ENCODE results near the gene CCT5. TPM values are rescaled to one million over a fixed set of nuclear protein-coding genes. Genes with fewer than 3 reads are reported as not detected.
"Not testable (repeated sequence)": the region's sequence is repeated elsewhere in the genome, so short reads cannot be mapped to it uniquely, and the experiment has no call there.

The CCT5 gene
- total RNA-seq, 2 experiments from 2014 or later: 360 to 375 TPM

- POLR2A ChIA-PET: no interaction called here
- no peaks in the 10 kb centered on the region for H3K36me3 Mint-ChIP-seq
- peaks cover 21% of the 10 kb centered on the region for H3K4me1 Mint-ChIP-seq (ENCODE audit: low read depth)
- H3K4me3 Mint-ChIP-seq: no peak overlapping the region
- no peak for DNase-seq
- CTCF ChIA-PET: interaction anchor here (1.2 kb wide), 1 partner anchor 347 kb away, joined by 3 read pairs; no protein-coding TSS in a partner anchor
- H3K27me3 Mint-ChIP-seq: no peaks in the 10 kb centered on the region
- H3K27ac Mint-ChIP-seq: no peak overlapping the region
- H3K9me3 Mint-ChIP-seq: no peaks in the 10 kb centered on the region
- intact Hi-C loops (cut with micrococcal nuclease): no loop called here
Measured at GRCh38 chr5:10279925-10280720, 30.0 kb downstream of the CCT5 start.

GRCh38 chr5:10283927-10284635 is 34.0 kb downstream of the CCT5 start:
- Mint-ChIP-seq H3K4me1 (ENCODE audit: low read depth) (peaks cover 18% of the 10 kb centered on the region), H3K36me3 (no peaks in the 10 kb centered on the region), H3K4me3 (no peak overlapping the region), H3K27me3 (no peaks in the 10 kb centered on the region), H3K9me3 (no peaks in the 10 kb centered on the region), H3K27ac (peak overlapping the region; percentile 13)
- intact Hi-C loops (cut with micrococcal nuclease): loop anchor here (1.0 to 2.0 kb wide), 6 partner anchors 69 to 405 kb away; partner anchors contain the start of genes MARCHF6 and ROPN1L
- ChIA-PET POLR2A (interaction anchor here (0.8 to 1.1 kb wide), 2 partner anchors 69 to 71 kb away, joined by 4 to 9 read pairs; partner anchors contain the start of gene MARCHF6), CTCF (interaction anchor here (0.7 to 2.9 kb wide), 29 partner anchors 8 to 405 kb away, joined by 3 to 22 read pairs (median 5); partner anchors contain the start of genes ATPSCKMT, CMBL, MARCHF6 and ROPN1L)
- DNase-seq: peak; percentile 87

- POLR2A ChIA-PET, H3K4me3 Mint-ChIP-seq, H3K36me3 Mint-ChIP-seq, H3K27me3 Mint-ChIP-seq, DNase-seq, H3K9me3 Mint-ChIP-seq, H3K27ac Mint-ChIP-seq: not testable (repeated sequence)
- CTCF ChIA-PET: interaction anchor here (1.0 to 2.9 kb wide), 3 partner anchors 72 to 342 kb away, joined by 5 to 22 read pairs (median 10); no protein-coding TSS in a partner anchor
- H3K4me1 Mint-ChIP-seq (ENCODE audit: low read depth): peaks cover 18% of the 10 kb centered on the region
- intact Hi-C loops (cut with micrococcal nuclease): loop anchor here (2.0 kb wide), 2 partner anchors 155 to 343 kb away; partner anchors contain the start of gene ROPN1L
Measured at GRCh38 chr5:10285362-10285761, 35.3 kb downstream of the CCT5 start.

- CTCF ChIA-PET: interaction anchor here (1.0 kb wide), 1 partner anchor 71 kb away, joined by 5 read pairs; no protein-coding TSS in a partner anchor
- intact Hi-C loops (cut with micrococcal nuclease): no loop called here
Measured at GRCh38 chr5:10286162-10286861, 36.2 kb downstream of the CCT5 start.

GRCh38 chr5:10286862-10287227 is 36.8 kb downstream of the CCT5 start:
- Mint-ChIP-seq H3K4me3 (no peak overlapping the region), H3K27me3 (no peaks in the 10 kb centered on the region), H3K27ac (no peak overlapping the region), H3K9me3 (no peaks in the 10 kb centered on the region), H3K36me3 (no peaks in the 10 kb centered on the region), H3K4me1 (ENCODE audit: low read depth) (peaks cover 18% of the 10 kb centered on the region)
- ChIA-PET POLR2A (no interaction called here), CTCF (no interaction called here)
- intact Hi-C loops (cut with micrococcal nuclease): no loop called here
- DNase-seq: no peak

More at GRCh38 chr5:10286162-10286861, 36.2 kb downstream of the CCT5 start:
- POLR2A ChIA-PET: no interaction called here
- no peak overlapping the region for H3K4me3 Mint-ChIP-seq
- H3K36me3 Mint-ChIP-seq: no peaks in the 10 kb centered on the region
- peaks cover 18% of the 10 kb centered on the region for H3K4me1 Mint-ChIP-seq (ENCODE audit: low read depth)
- DNase-seq: no peak
- no peaks in the 10 kb centered on the region for H3K9me3 Mint-ChIP-seq
- H3K27me3 Mint-ChIP-seq: no peaks in the 10 kb centered on the region
- no peak overlapping the region for H3K27ac Mint-ChIP-seq

GRCh38 chr5:10288592-10289219 is 38.6 kb downstream of the CCT5 start:
- ChIA-PET CTCF (no interaction called here), POLR2A (no interaction called here)
- no peaks in the 10 kb centered on the region for H3K9me3 Mint-ChIP-seq
- H3K4me1 Mint-ChIP-seq (ENCODE audit: low read depth): peaks cover 13% of the 10 kb centered on the region
- H3K36me3 Mint-ChIP-seq: no peaks in the 10 kb centered on the region
- no peaks in the 10 kb centered on the region for H3K27me3 Mint-ChIP-seq
- H3K4me3 Mint-ChIP-seq: no peak overlapping the region
- intact Hi-C loops (cut with micrococcal nuclease): no loop called here
- H3K27ac Mint-ChIP-seq: no peak overlapping the region
- DNase-seq: peak; percentile 50

GRCh38 chr5:10289353-10289752 is 39.3 kb downstream of the CCT5 start:
- intact Hi-C loops (cut with micrococcal nuclease): no loop called here
- Mint-ChIP-seq H3K4me3 (no peak overlapping the region), H3K27ac (no peak overlapping the region), H3K36me3 (no peaks in the 10 kb centered on the region), H3K9me3 (no peaks in the 10 kb centered on the region), H3K27me3 (no peaks in the 10 kb centered on the region), H3K4me1 (ENCODE audit: low read depth) (peaks cover 7% of the 10 kb centered on the region)
- POLR2A ChIA-PET: no interaction called here
- DNase-seq: no peak
- CTCF ChIA-PET: no interaction called here

- H3K27me3 Mint-ChIP-seq: no peaks in the 10 kb centered on the region
- ChIA-PET POLR2A (no interaction called here), CTCF (no interaction called here)
- peaks cover 5% of the 10 kb centered on the region for H3K4me1 Mint-ChIP-seq (ENCODE audit: low read depth)
- H3K4me3 Mint-ChIP-seq: no peak overlapping the region
- no peaks in the 10 kb centered on the region for H3K9me3 Mint-ChIP-seq
- no peaks in the 10 kb centered on the region for H3K36me3 Mint-ChIP-seq
- intact Hi-C loops (cut with micrococcal nuclease): no loop called here
- no peak overlapping the region for H3K27ac Mint-ChIP-seq
- DNase-seq: no peak
Measured at GRCh38 chr5:10289991-10290390, 39.9 kb downstream of the CCT5 start.

- H3K9me3 Mint-ChIP-seq: no peaks in the 10 kb centered on the region
- DNase-seq: no peak
- H3K27me3 Mint-ChIP-seq: no peaks in the 10 kb centered on the region
- POLR2A ChIA-PET: no interaction called here
- CTCF ChIA-PET: no interaction called here
- H3K4me3 Mint-ChIP-seq: no peak overlapping the region
- peaks cover 5% of the 10 kb centered on the region for H3K4me1 Mint-ChIP-seq (ENCODE audit: low read depth)
- H3K27ac Mint-ChIP-seq: no peak overlapping the region
- H3K36me3 Mint-ChIP-seq: no peaks in the 10 kb centered on the region
- intact Hi-C loops (cut with micrococcal nuclease): no loop called here
Measured at GRCh38 chr5:10290438-10290837, 40.4 kb downstream of the CCT5 start.

GRCh38 chr5:10291692-10292339 is 41.7 kb downstream of the CCT5 start:
- no peak overlapping the region for H3K4me3 Mint-ChIP-seq
- no peak overlapping the region for H3K27ac Mint-ChIP-seq
- no peak for DNase-seq
- intact Hi-C loops (cut with micrococcal nuclease): no loop called here
- H3K36me3 Mint-ChIP-seq: no peaks in the 10 kb centered on the region
- no peaks in the 10 kb centered on the region for H3K9me3 Mint-ChIP-seq
- CTCF ChIA-PET: interaction anchor here (1.0 kb wide), 1 partner anchor 8 kb away, joined by 5 read pairs; no protein-coding TSS in a partner anchor
- POLR2A ChIA-PET: no interaction called here
- H3K4me1 Mint-ChIP-seq (ENCODE audit: low read depth): peaks cover 5% of the 10 kb centered on the region
- H3K27me3 Mint-ChIP-seq: no peaks in the 10 kb centered on the region

- Mint-ChIP-seq H3K4me3 (no peak overlapping the region), H3K9me3 (no peaks in the 10 kb centered on the region), H3K4me1 (ENCODE audit: low read depth) (no peaks in the 10 kb centered on the region), H3K27ac (no peak overlapping the region), H3K36me3 (no peaks in the 10 kb centered on the region), H3K27me3 (no peaks in the 10 kb centered on the region)
- intact Hi-C loops (cut with micrococcal nuclease): no loop called here
- ChIA-PET POLR2A (no interaction called here), CTCF (interaction anchor here (2.1 kb wide), 1 partner anchor 10 kb away, joined by 9 read pairs; no protein-coding TSS in a partner anchor)
- no peak for DNase-seq
Measured at GRCh38 chr5:10293907-10294662, 44.0 kb downstream of the CCT5 start.

Measured in activated CD4-positive, alpha-beta memory T cell treated with anti-CD3 and anti-CD28 coated beads for 36 hours (primary cell).